ENCODE measurements around the gene OTOG. TPM values are rescaled to one million over a fixed set of nuclear protein-coding genes. Genes with fewer than 3 reads are reported as not detected.

OTOG gene
- total RNA-seq, 4 donors from 2014 or later, result 0.09 TPM; not detected in 3

DNA sequence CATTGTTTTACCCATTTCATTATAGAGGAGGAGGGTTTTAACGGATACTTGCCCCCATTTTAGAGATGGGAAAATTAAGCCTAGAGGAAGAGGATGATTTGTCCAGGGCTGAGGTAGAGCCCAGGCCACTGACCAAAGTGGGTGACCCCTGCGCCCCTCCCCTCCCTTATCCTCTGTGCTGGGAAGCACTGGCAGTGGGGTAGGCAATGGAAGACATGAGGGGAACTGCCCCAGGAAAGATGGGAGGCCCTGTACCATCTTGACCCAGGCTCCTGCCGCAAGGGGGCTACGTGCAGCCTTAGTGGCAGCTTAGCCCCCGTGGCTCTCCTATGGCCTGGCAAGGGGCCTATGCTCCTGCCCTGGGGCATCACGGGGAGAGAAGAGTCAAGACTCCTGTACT lies 95.9 kb downstream of the OTOG start:
- H3K27ac ChIP-seq, result no peak overlapping the region
- H3K9me3 ChIP-seq, result no peaks in the 10 kb centered on the region
- H3K4me3 ChIP-seq, result no peak overlapping the region
- no peaks in the 10 kb centered on the region for H3K27me3 ChIP-seq
- H3K36me3 ChIP-seq, result no peaks in the 10 kb centered on the region
- H3K4me1 ChIP-seq, result no peaks in the 10 kb centered on the region
- DNase-seq, result no peak
- TF ChIP-seq POLR2A (IDR thresholded peaks at IDR 0.05), result no peak
- TF ChIP-seq, protein P1, sequence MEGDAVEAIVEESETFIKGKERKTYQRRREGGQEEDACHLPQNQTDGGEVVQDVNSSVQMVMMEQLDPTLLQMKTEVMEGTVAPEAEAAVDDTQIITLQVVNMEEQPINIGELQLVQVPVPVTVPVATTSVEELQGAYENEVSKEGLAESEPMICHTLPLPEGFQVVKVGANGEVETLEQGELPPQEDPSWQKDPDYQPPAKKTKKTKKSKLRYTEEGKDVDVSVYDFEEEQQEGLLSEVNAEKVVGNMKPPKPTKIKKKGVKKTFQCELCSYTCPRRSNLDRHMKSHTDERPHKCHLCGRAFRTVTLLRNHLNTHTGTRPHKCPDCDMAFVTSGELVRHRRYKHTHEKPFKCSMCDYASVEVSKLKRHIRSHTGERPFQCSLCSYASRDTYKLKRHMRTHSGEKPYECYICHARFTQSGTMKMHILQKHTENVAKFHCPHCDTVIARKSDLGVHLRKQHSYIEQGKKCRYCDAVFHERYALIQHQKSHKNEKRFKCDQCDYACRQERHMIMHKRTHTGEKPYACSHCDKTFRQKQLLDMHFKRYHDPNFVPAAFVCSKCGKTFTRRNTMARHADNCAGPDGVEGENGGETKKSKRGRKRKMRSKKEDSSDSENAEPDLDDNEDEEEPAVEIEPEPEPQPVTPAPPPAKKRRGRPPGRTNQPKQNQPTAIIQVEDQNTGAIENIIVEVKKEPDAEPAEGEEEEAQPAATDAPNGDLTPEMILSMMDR (IDR thresholded peaks at IDR 0.05), result no peak

DNA sequence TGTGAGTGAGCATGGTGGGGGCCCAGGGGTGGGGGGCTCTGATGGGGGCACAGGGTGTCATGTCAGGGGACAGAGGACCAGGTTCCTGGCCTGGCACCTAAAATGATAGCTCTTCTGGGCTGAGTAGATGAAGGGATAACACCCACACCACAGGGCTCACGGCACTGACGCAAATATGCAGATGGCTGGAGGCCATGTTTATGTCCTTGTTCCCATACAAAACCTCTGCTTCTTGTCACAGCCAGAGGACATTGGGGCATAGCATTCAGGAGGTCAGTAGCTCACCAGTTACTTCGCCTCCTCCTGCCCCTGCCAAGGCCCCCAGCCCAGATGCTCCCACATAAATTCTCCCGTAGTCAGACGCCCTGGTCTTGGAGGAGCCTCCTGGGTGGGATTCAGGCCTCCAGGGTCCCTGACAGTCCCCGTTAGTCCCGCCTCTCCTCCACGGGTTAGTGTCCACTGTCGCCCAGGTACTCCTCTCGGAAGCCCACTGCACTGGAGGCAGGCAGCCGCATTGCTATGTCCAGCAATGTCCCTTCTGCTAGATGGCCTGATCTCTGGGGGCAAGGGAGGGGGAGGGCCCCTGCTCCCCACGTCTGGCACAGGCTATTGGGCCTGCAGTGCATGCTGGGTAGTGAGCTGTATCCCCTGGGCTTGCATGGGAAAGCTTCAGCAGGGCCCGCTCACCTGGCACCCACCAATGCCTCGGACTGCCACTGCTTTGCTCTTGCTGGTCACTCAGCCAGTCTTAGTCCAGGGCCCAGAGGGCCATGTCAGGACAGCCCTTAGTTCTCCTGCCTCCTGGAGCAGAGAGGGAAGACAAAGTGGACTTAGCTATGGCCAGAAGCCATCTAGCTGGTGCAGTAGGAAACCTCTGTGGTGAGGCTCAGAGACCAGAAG lies 96.7 kb downstream of the OTOG start:
- Histone ChIP-seq H3K27ac (no peak overlapping the region), H3K4me1 (no peaks in the 10 kb centered on the region), H3K4me3 (no peak overlapping the region), H3K36me3 (no peaks in the 10 kb centered on the region), H3K27me3 (no peaks in the 10 kb centered on the region), H3K9me3 (no peaks in the 10 kb centered on the region)
- no peak for DNase-seq
- no peak for TF ChIP-seq POLR2A (IDR thresholded peaks at IDR 0.05)
- TF ChIP-seq, protein P1 (IDR thresholded peaks at IDR 0.05), result no peak

DNA sequence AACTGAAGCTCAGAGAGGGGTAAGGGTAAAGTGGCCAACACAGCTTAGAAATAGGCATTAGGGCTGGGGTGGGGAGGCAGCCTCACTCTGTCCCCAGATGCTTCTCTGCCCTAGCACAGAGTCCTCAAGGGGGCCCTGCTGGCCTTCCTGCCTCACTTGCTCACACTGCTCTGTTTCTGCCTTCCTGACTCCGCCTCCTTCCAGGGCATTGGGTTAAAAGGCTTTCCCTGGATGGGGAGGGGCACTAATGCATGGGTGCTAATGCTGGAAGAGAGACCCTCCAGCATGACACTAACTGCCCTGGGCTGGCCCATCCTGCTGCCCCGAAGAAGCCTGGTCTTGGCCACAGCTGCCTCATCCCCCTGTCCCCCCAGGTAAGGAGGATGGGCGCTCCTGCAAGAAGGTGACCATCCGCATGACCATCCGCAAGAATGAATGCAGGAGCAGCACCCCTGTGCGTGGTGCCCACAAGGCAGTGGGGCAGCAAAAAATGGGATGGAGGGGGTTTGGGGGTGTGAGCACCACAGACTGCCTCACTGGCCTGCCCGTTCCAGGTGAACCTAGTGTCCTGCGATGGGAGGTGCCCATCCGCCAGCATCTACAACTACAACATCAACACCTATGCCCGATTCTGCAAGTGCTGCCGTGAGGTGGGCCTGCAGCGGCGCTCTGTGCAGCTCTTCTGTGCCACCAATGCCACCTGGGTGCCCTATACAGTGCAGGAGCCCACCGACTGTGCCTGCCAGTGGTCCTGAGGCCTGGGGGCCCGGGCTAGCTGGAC lies 98.3 kb downstream of the OTOG start:
- Histone ChIP-seq H3K27ac (no peak overlapping the region), H3K4me3 (no peak overlapping the region), H3K27me3 (no peaks in the 10 kb centered on the region), H3K4me1 (no peaks in the 10 kb centered on the region), H3K36me3 (no peaks in the 10 kb centered on the region), H3K9me3 (no peaks in the 10 kb centered on the region)
- TF ChIP-seq, protein P1 (IDR thresholded peaks at IDR 0.05), result no peak
- no peak for TF ChIP-seq POLR2A (IDR thresholded peaks at IDR 0.05)
- DNase-seq, result no peak

DNA sequence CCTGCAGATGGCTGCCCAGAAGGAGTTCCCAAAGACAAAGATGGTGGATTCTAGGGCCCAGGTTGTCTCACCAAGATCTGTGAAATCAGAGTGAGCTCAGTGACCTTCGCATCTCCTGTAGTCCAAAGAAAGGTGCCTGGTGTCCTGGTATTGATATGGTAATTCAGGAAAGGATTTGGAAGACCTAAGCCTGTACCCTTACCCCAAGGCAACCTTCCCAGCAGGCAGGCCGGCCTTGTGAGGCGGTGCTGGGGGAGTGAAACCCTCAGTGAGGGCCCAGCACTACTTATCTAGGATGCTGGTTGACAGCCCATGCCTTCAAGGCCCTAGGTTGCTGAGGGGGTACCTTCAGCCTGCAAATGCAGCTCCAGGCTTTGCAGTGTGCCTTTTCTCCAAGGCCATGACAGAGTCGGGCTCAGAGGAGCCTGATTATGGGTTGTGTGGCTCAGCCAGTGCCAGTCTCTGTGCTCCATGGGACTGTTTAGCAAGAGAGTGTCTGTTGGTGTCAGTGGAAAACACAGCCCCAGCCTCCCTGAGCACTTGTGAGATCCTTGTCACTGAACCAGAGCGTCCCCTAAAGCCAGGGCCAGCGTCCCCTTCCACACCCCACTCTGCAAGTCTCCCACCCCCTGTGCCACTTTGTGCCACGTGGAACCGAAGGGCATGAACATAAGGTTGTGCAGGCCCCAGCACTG lies 99.5 kb downstream of the OTOG start:
- Histone ChIP-seq H3K36me3 (no peaks in the 10 kb centered on the region), H3K27me3 (no peaks in the 10 kb centered on the region), H3K9me3 (no peaks in the 10 kb centered on the region), H3K4me1 (no peaks in the 10 kb centered on the region), H3K4me3 (no peak overlapping the region), H3K27ac (no peak overlapping the region)
- DNase-seq, result no peak
- TF ChIP-seq, protein P1 (IDR thresholded peaks at IDR 0.05), result no peak
- no peak for TF ChIP-seq POLR2A (IDR thresholded peaks at IDR 0.05)

DNA sequence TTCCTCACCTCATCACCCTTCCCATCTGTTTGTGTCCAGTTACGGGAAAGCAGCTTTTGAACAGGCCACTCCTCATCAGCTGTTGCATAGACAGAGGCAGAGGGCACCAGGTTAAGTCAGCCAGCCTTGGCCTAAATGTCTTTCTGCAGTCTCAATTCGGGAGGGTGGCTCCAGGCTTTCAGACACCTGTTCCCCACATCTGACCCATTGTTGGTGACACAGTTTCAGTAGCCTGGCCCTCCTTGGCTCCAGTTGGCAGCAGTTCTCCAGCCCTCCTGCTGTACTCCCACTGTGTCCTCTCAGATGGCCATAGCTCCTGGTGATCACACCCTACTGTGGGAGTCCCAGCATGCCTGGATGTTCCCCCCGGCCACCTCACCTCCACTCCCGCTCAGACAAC lies 101.5 kb downstream of the OTOG start:
- H3K36me3 ChIP-seq, result no peaks in the 10 kb centered on the region
- TF ChIP-seq, protein P1 (IDR thresholded peaks at IDR 0.05), result no peak
- no peak for TF ChIP-seq POLR2A (IDR thresholded peaks at IDR 0.05)
- no peaks in the 10 kb centered on the region for H3K4me1 ChIP-seq
- no peak for DNase-seq
- H3K27me3 ChIP-seq, result no peaks in the 10 kb centered on the region
- H3K4me3 ChIP-seq, result no peak overlapping the region
- H3K27ac ChIP-seq, result no peak overlapping the region
- H3K9me3 ChIP-seq, result no peaks in the 10 kb centered on the region

Measured in Peyer's patch (tissue), 4 donors.